Suprapubic skin (tissue), 4 donors: Measurements from ENCODE around the gene LRRTM3. TPM values are rescaled to one million over a fixed set of nuclear protein-coding genes. Genes with fewer than 3 reads are reported as not detected.

Source experiments
- DNase-seq, 2 donors: peaks; one replicate each; pipeline ENCODE4 v3.0.0-alpha.2; 2019; ENCODE audit warnings: low spot score in 2 of 2
- H3K27ac ChIP-seq: fragments of 200-600 bp; sonication (generic); one replicate; pipeline ENCODE4 v1.5.1; 2019
- H3K27me3 ChIP-seq: fragments of 200-600 bp; sonication (generic); one replicate; pipeline ENCODE4 v1.5.1; 2019
- H3K36me3 ChIP-seq: fragments of 200-600 bp; sonication (generic); one replicate; pipeline ENCODE4 v1.5.1; 2019
- H3K4me1 ChIP-seq: fragments of 200-600 bp; sonication (generic); one replicate; pipeline ENCODE4 v1.5.1; 2019
- H3K4me3 ChIP-seq: fragments of 200-600 bp; sonication (generic); one replicate; pipeline ENCODE4 v1.5.1; 2019; ENCODE audit warnings: mild to moderate bottlenecking
- H3K9me3 ChIP-seq: fragments of 200-600 bp; sonication (generic); one replicate; pipeline ENCODE4 v1.5.1; 2019
- CTCF ChIP-seq, 2 donors: fragments of 200-600 bp in 1 of 2; fragments of 450-650 bp in 1 of 2; sonication (generic) in 1 of 2; IDR thresholded peaks; one replicate each; pipeline ENCODE4 v1.5.1; 2016 to 2019; ENCODE audit warnings: antibody characterized with exemption in 2 of 2, mild to moderate bottlenecking in 1 of 2, moderate library complexity in 1 of 2
- EP300 ChIP-seq: sonication (generic); formaldehyde crosslinking; IDR thresholded peaks from one replicate; pipeline ENCODE4 v1.6.1; 2017; ENCODE audit warnings: antibody characterized with exemption
- POLR2A ChIP-seq, 2 donors: fragments of 450-650 bp; IDR thresholded peaks; one replicate each; pipeline ENCODE4 v1.6.1; 2017; ENCODE audit warnings: antibody characterized with exemption in 2 of 2, mild to moderate bottlenecking in 2 of 2, moderate library complexity in 2 of 2
- POLR2AphosphoS5 ChIP-seq, 3 donors: sonication (generic); formaldehyde crosslinking; IDR thresholded peaks; one replicate each; pipeline ENCODE4 v1.6.1; 2017; ENCODE audit warnings: antibody characterized with exemption in 3 of 3
- WGBS: methylation state at CpG from one replicate; pipeline ENCODE4 v1.1.5; 2018; 5-methylcytosine and 5-hydroxymethylcytosine counted together
- total RNA-seq, 4 donors: library from RNA; depleted of rRNA; stranded (reverse); fragments of >200 nt; gene quantifications; one replicate each; pipeline ENCODE4 v1.1.0, GENCODE V29; 2016

LRRTM3 gene
- total RNA-seq, 4 donors from 2014 or later = not detected

GRCh38 chr10:67115972-67116371 lies 190.1 kb downstream of the LRRTM3 start:
- no peak for TF ChIP-seq POLR2A (IDR thresholded peaks at IDR 0.05)
- Histone ChIP-seq H3K27me3 (no peaks in the 10 kb centered on the region), H3K27ac (no peak overlapping the region), H3K9me3 (no peaks in the 10 kb centered on the region), H3K4me3 (no peak overlapping the region), H3K36me3 (no peaks in the 10 kb centered on the region), H3K4me1 (no peaks in the 10 kb centered on the region)
- no peak for DNase-seq
- WGBS = 26% methylated on average over 1 of the region's 1 CpG

GRCh38 chr10:67119651-67120050 lies 193.8 kb downstream of the LRRTM3 start:
- WGBS = 44% methylated on average over 1 of the region's 1 CpG
- H3K27me3 ChIP-seq = no peaks in the 10 kb centered on the region

GRCh38 chr10:67127441-67127840 lies 201.6 kb downstream of the LRRTM3 start:
- Histone ChIP-seq H3K27me3 (no peaks in the 10 kb centered on the region), H3K36me3 (no peaks in the 10 kb centered on the region), H3K4me1 (no peaks in the 10 kb centered on the region), H3K27ac (no peak overlapping the region), H3K9me3 (no peaks in the 10 kb centered on the region), H3K4me3 (no peak overlapping the region)
- WGBS = 79% methylated on average over 2 of the region's 2 CpGs
- DNase-seq = no peak
- TF ChIP-seq POLR2A (IDR thresholded peaks at IDR 0.05) (no peak), CTCF (IDR thresholded peaks at IDR 0.05) (no peak), POLR2AphosphoS5 (IDR thresholded peaks at IDR 0.05) (no peak), EP300 (no peak)

More at GRCh38 chr10:67119651-67120050, 193.8 kb downstream of the LRRTM3 start:
- Histone ChIP-seq H3K4me3 (no peak overlapping the region), H3K9me3 (no peaks in the 10 kb centered on the region), H3K4me1 (no peaks in the 10 kb centered on the region), H3K27ac (no peak overlapping the region), H3K36me3 (no peaks in the 10 kb centered on the region)
- no peak for TF ChIP-seq CTCF (IDR thresholded peaks at IDR 0.05)
- no peak for TF ChIP-seq POLR2A (IDR thresholded peaks at IDR 0.05)
- no peak for TF ChIP-seq POLR2AphosphoS5 (IDR thresholded peaks at IDR 0.05)
- TF ChIP-seq EP300 = no peak
- no peak for DNase-seq

GRCh38 chr10:67140641-67141040 lies 214.8 kb downstream of the LRRTM3 start:
- H3K27ac ChIP-seq = no peak overlapping the region
- 43% methylated on average over 2 of the region's 2 CpGs for WGBS
- no peaks in the 10 kb centered on the region for H3K4me1 ChIP-seq
- no peak for DNase-seq
- TF ChIP-seq POLR2AphosphoS5 (IDR thresholded peaks at IDR 0.05) (no peak), EP300 (no peak), POLR2A (IDR thresholded peaks at IDR 0.05) (no peak), CTCF (IDR thresholded peaks at IDR 0.05) (no peak)
- H3K4me3 ChIP-seq = no peak overlapping the region
- H3K36me3 ChIP-seq = no peaks in the 10 kb centered on the region
- H3K27me3 ChIP-seq = no peaks in the 10 kb centered on the region
- H3K9me3 ChIP-seq = no peaks in the 10 kb centered on the region

GRCh38 chr10:67141300-67141699 lies 215.5 kb downstream of the LRRTM3 start:
- Histone ChIP-seq H3K27ac (no peak overlapping the region), H3K36me3 (no peaks in the 10 kb centered on the region), H3K4me1 (no peaks in the 10 kb centered on the region), H3K9me3 (no peaks in the 10 kb centered on the region), H3K27me3 (no peaks in the 10 kb centered on the region), H3K4me3 (no peak overlapping the region)
- 69% methylated on average over 6 of the region's 6 CpGs for WGBS
- no peak for TF ChIP-seq CTCF (IDR thresholded peaks at IDR 0.05)
- TF ChIP-seq POLR2AphosphoS5 (IDR thresholded peaks at IDR 0.05) = no peak
- no peak for TF ChIP-seq POLR2A (IDR thresholded peaks at IDR 0.05)
- TF ChIP-seq EP300 = no peak
- DNase-seq = no peak

GRCh38 chr10:67144530-67144929 lies 218.7 kb downstream of the LRRTM3 start:
- no peak for DNase-seq
- no peaks in the 10 kb centered on the region for H3K27me3 ChIP-seq
- H3K9me3 ChIP-seq = no peaks in the 10 kb centered on the region
- TF ChIP-seq POLR2A (IDR thresholded peaks at IDR 0.05) (no peak), CTCF (IDR thresholded peaks at IDR 0.05) (no peak), POLR2AphosphoS5 (IDR thresholded peaks at IDR 0.05) (no peak), EP300 (no peak)
- no peak overlapping the region for H3K4me3 ChIP-seq
- WGBS = 97% methylated on average over 1 of the region's 1 CpG
- no peak overlapping the region for H3K27ac ChIP-seq
- no peaks in the 10 kb centered on the region for H3K36me3 ChIP-seq
- H3K4me1 ChIP-seq = no peaks in the 10 kb centered on the region
